Neural crest cell (in vitro differentiated cells): ENCODE results near the gene SPEN. TPM values are rescaled to one million over a fixed set of nuclear protein-coding genes. Genes with fewer than 3 reads are reported as not detected.
"Not testable (repeated sequence)": the region's sequence is repeated elsewhere in the genome, so short reads cannot be mapped to it uniquely, and the experiment has no call there.

Experiments
- DNase-seq: peaks from one replicate; pipeline ENCODE4 v3.0.0; 2021; ENCODE audit warnings: low read depth, mixed read lengths, low spot score
- H3K27ac Mint-ChIP-seq: one replicate; pipeline ENCODE4 v1.8.0; 2021; ENCODE audit warnings: mild to moderate bottlenecking, mixed read lengths; ENCODE audit not compliant: unreplicated experiment
- H3K27me3 Mint-ChIP-seq: 2 replicates; pipeline ENCODE4 v1.8.0; 2021; ENCODE audit warnings: low read depth, mild to moderate bottlenecking, mixed read lengths
- H3K36me3 Mint-ChIP-seq: 2 replicates; pipeline ENCODE4 v1.8.0; 2021; ENCODE audit warnings: low read depth, mild to moderate bottlenecking, mixed read lengths
- H3K4me1 Mint-ChIP-seq: 2 replicates; pipeline ENCODE4 v1.8.0; 2021; ENCODE audit warnings: mixed read lengths
- H3K4me3 Mint-ChIP-seq: one replicate; pipeline ENCODE4 v1.8.0; 2021; ENCODE audit warnings: mild to moderate bottlenecking, mixed read lengths
- H3K9me3 Mint-ChIP-seq: 2 replicates; pipeline ENCODE4 v1.8.0; 2021; ENCODE audit warnings: mixed read lengths
- CTCF ChIP-seq: fragments of 200-600 bp; sonication (generic); conservative IDR thresholded peaks from 2 replicates; pipeline ENCODE4 v1.5.0; 2021; ENCODE audit warnings: antibody characterized with exemption, mild to moderate bottlenecking
- total RNA-seq: library from RNA; stranded (reverse); gene quantifications from 2 replicates; pipeline ENCODE4 v1.2.1, GENCODE V29; 2021

SPEN gene
- total RNA-seq, 1 donor from 2014 or later = 69.4 TPM

- DNase-seq = peak; percentile 70
- Mint-ChIP-seq H3K27ac (peak overlapping the region; percentile 94), H3K27me3 (no peaks in the 10 kb centered on the region), H3K4me3 (peak overlapping the region; percentile 62), H3K4me1 (peaks cover 29% of the 10 kb centered on the region), H3K36me3 (peaks cover 2% of the 10 kb centered on the region), H3K9me3 (no peaks in the 10 kb centered on the region)
- no peak for TF ChIP-seq CTCF
These were observed 38.4 kb downstream of the SPEN start for GRCh38 chr1:15885701-15886610.

- H3K36me3 Mint-ChIP-seq = peaks cover 2% of the 10 kb centered on the region
- H3K27ac Mint-ChIP-seq = peak overlapping the region; percentile 8
- no peaks in the 10 kb centered on the region for H3K9me3 Mint-ChIP-seq
- H3K27me3 Mint-ChIP-seq = no peaks in the 10 kb centered on the region
- peaks cover 29% of the 10 kb centered on the region for H3K4me1 Mint-ChIP-seq
- no peak overlapping the region for H3K4me3 Mint-ChIP-seq
- no peak for TF ChIP-seq CTCF
- no peak for DNase-seq
These were observed 39.2 kb downstream of the SPEN start for GRCh38 chr1:15886611-15887167.

GRCh38 chr1:15892857-15893599 lies 45.5 kb downstream of the SPEN start:
- not testable (repeated sequence) for H3K27me3 Mint-ChIP-seq, H3K36me3 Mint-ChIP-seq, H3K9me3 Mint-ChIP-seq, H3K4me3 Mint-ChIP-seq, DNase-seq
- peaks cover 13% of the 10 kb centered on the region for H3K4me1 Mint-ChIP-seq
- H3K27ac Mint-ChIP-seq = peak overlapping the region; percentile 37

- H3K9me3 Mint-ChIP-seq = no peaks in the 10 kb centered on the region
- no peak for TF ChIP-seq CTCF
- H3K36me3 Mint-ChIP-seq = peaks cover 7% of the 10 kb centered on the region
- peaks cover 13% of the 10 kb centered on the region for H3K4me1 Mint-ChIP-seq
- DNase-seq = no peak
- no peak overlapping the region for H3K4me3 Mint-ChIP-seq
- no peak overlapping the region for H3K27ac Mint-ChIP-seq
- no peaks in the 10 kb centered on the region for H3K27me3 Mint-ChIP-seq
These were observed 47.7 kb downstream of the SPEN start for GRCh38 chr1:15895233-15895632.

GRCh38 chr1:15896841-15897610 lies 49.5 kb downstream of the SPEN start:
- not testable (repeated sequence) for H3K4me3 Mint-ChIP-seq, DNase-seq, H3K27me3 Mint-ChIP-seq, H3K36me3 Mint-ChIP-seq, H3K9me3 Mint-ChIP-seq
- Mint-ChIP-seq H3K4me1 (peaks cover 16% of the 10 kb centered on the region), H3K27ac (peak overlapping the region; percentile 50)

- H3K4me1 Mint-ChIP-seq = peaks cover 10% of the 10 kb centered on the region
- no peaks in the 10 kb centered on the region for H3K27me3 Mint-ChIP-seq
- H3K9me3 Mint-ChIP-seq = no peaks in the 10 kb centered on the region
- H3K27ac Mint-ChIP-seq = no peak overlapping the region
- H3K36me3 Mint-ChIP-seq = peaks cover 7% of the 10 kb centered on the region
- TF ChIP-seq CTCF = no peak
- H3K4me3 Mint-ChIP-seq = no peak overlapping the region
- DNase-seq = no peak
These were observed 51.8 kb downstream of the SPEN start for GRCh38 chr1:15899266-15899665.
